HL-60 (cell line): ENCODE results near the gene EXTL1.

Experiments used
- POLR2AphosphoS5 ChIP-seq: IDR thresholded peaks from 2 replicates; pipeline ENCODE4 v1.6.1; 2012; ENCODE audit warnings: low read depth
- TF ChIP-seq, protein P1 (sequence below): IDR thresholded peaks from one replicate; pipeline ENCODE4 v1.5.1; 2011; ENCODE audit warnings: low read length, control low read depth, inconsistent platforms; ENCODE audit not compliant: insufficient read depth
- TF ChIP-seq, protein P2 (sequence below): IDR thresholded peaks from 2 replicates; pipeline ENCODE4 v1.6.1; 2012; ENCODE audit warnings: low read depth; ENCODE audit not compliant: insufficient replicate concordance

DNA sequence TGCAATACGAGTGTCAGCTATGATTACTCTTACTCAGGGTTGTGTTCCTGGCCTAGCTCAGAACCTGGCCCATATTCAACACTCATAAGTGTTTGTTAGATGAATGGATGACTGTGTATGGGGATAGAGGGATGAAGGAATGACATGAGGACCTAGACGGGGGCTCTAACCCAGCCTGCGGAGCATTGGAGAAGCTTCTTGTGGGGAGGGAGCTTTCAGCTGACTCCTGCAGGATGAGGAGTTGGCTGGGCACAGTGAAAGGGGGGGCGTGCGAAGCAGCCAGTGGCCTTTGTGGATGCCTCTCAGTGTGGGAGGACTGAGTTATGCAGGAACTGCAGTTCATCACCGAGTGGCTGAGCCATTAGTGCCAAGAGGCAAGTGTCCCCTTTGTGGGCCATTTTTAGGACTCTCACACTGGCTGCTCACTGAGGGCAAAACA lies 1.2 kb upstream of the EXTL1 start:
- TF ChIP-seq, protein P1, sequence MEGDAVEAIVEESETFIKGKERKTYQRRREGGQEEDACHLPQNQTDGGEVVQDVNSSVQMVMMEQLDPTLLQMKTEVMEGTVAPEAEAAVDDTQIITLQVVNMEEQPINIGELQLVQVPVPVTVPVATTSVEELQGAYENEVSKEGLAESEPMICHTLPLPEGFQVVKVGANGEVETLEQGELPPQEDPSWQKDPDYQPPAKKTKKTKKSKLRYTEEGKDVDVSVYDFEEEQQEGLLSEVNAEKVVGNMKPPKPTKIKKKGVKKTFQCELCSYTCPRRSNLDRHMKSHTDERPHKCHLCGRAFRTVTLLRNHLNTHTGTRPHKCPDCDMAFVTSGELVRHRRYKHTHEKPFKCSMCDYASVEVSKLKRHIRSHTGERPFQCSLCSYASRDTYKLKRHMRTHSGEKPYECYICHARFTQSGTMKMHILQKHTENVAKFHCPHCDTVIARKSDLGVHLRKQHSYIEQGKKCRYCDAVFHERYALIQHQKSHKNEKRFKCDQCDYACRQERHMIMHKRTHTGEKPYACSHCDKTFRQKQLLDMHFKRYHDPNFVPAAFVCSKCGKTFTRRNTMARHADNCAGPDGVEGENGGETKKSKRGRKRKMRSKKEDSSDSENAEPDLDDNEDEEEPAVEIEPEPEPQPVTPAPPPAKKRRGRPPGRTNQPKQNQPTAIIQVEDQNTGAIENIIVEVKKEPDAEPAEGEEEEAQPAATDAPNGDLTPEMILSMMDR = no peak
- no peak for TF ChIP-seq POLR2AphosphoS5
- TF ChIP-seq, protein P2, sequence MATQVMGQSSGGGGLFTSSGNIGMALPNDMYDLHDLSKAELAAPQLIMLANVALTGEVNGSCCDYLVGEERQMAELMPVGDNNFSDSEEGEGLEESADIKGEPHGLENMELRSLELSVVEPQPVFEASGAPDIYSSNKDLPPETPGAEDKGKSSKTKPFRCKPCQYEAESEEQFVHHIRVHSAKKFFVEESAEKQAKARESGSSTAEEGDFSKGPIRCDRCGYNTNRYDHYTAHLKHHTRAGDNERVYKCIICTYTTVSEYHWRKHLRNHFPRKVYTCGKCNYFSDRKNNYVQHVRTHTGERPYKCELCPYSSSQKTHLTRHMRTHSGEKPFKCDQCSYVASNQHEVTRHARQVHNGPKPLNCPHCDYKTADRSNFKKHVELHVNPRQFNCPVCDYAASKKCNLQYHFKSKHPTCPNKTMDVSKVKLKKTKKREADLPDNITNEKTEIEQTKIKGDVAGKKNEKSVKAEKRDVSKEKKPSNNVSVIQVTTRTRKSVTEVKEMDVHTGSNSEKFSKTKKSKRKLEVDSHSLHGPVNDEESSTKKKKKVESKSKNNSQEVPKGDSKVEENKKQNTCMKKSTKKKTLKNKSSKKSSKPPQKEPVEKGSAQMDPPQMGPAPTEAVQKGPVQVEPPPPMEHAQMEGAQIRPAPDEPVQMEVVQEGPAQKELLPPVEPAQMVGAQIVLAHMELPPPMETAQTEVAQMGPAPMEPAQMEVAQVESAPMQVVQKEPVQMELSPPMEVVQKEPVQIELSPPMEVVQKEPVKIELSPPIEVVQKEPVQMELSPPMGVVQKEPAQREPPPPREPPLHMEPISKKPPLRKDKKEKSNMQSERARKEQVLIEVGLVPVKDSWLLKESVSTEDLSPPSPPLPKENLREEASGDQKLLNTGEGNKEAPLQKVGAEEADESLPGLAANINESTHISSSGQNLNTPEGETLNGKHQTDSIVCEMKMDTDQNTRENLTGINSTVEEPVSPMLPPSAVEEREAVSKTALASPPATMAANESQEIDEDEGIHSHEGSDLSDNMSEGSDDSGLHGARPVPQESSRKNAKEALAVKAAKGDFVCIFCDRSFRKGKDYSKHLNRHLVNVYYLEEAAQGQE = no peak
